ENCODE data around the gene LACRT.
"Not testable (repeated sequence)": the region's sequence is repeated elsewhere in the genome, so short reads cannot be mapped to it uniquely, and the experiment has no call there.

LACRT gene

DNA sequence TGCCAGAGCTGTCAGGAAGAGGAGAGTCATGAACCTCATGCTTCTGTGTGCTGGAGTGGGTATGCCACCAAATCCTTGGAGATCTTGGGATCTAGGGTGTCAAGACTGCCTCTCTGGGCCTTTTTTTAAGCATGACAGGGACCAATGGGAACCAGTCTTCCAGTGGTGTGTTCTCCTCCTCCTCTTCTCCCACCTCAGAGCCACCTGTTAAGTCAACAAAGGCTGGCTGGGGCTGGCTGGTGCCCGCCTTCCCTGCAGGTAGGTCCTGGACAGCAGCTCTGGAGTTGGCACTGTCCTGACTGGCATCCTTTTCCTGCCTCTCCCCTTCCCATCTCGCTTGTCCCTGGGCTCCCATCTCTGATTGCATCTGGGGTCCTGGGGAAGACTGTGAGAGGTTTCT, 13.6 kb upstream of the LACRT start, which contains the start of gene DCD:
Gene DCD, minus strand, starts transcription at position 101 of the 400 bp plus-strand sequence. Its CDS starts 62 bp downstream, at position 39.
- Histone ChIP-seq H2AFZ (ENCODE audit: low read length) (no peak within 1 kb of the TSS), H3K79me2 (ENCODE audit: insufficient read depth, low read length) (no peaks in the 10 kb centered on the region), H3K9me2 (ENCODE audit: low read depth, low read length) (no peaks in the 10 kb centered on the region), H3K36me3 (ENCODE audit: insufficient read depth, low read length) (no peaks in the 10 kb centered on the region), H3K27ac (ENCODE audit: low read depth, low read length, poor library complexity, severe bottlenecking) (no peak within 1 kb of the TSS), H3K4me3 (ENCODE audit: low read depth, low read length, poor library complexity, severe bottlenecking) (no peak within 1 kb of the TSS), H3K9ac (ENCODE audit: low read length) (no peak within 1 kb of the TSS), H4K20me1 (ENCODE audit: insufficient read depth, low read length) (no peaks in the 10 kb centered on the region), H3K9me3 (ENCODE audit: low read length) (no peaks in the 10 kb centered on the region), H3K4me1 (ENCODE audit: insufficient read depth, low read length, severe bottlenecking) (no peaks in the 10 kb centered on the region), H3K27me3 (ENCODE audit: insufficient read depth, low read length) (no peaks in the 10 kb centered on the region), H3F3A (ENCODE audit: insufficient read depth, low read length) (no peaks in the 10 kb centered on the region), H3K4me2 (ENCODE audit: low read length) (no peak within 1 kb of the TSS)
- no peak for TF ChIP-seq EZH2 (IDR thresholded peaks at IDR 0.05; ENCODE audit: borderline replicate concordance, low read length)
- TF ChIP-seq, protein P1, sequence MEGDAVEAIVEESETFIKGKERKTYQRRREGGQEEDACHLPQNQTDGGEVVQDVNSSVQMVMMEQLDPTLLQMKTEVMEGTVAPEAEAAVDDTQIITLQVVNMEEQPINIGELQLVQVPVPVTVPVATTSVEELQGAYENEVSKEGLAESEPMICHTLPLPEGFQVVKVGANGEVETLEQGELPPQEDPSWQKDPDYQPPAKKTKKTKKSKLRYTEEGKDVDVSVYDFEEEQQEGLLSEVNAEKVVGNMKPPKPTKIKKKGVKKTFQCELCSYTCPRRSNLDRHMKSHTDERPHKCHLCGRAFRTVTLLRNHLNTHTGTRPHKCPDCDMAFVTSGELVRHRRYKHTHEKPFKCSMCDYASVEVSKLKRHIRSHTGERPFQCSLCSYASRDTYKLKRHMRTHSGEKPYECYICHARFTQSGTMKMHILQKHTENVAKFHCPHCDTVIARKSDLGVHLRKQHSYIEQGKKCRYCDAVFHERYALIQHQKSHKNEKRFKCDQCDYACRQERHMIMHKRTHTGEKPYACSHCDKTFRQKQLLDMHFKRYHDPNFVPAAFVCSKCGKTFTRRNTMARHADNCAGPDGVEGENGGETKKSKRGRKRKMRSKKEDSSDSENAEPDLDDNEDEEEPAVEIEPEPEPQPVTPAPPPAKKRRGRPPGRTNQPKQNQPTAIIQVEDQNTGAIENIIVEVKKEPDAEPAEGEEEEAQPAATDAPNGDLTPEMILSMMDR (IDR thresholded peaks at IDR 0.05; ENCODE audit: low read length), result no peak

DNA sequence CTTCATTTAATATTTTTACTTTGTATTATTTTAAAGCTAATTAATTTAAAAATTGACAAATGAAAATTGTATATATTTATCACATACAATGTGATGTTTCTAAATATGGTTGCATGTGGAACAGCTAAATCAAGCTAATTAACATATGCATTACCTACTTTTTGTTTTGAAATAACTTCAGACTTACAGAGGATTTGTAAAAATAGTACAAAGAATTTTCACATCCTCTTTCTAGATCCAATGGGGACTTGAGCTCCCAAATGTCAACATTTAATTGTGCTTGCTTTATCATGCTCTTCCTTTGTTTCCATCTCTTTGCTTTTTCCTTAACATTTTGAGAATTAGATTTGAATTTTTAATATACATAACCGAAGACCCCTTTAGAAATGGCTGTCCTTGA, 6.9 kb upstream of the LACRT start:
- no peak overlapping the region for H3K4me3 ChIP-seq (ENCODE audit: low read depth, low read length, poor library complexity, severe bottlenecking)
- H2AFZ ChIP-seq (ENCODE audit: low read length), result no peak overlapping the region
- no peak overlapping the region for H3K27ac ChIP-seq (ENCODE audit: low read depth, low read length, poor library complexity, severe bottlenecking)
- no peaks in the 10 kb centered on the region for H4K20me1 ChIP-seq (ENCODE audit: insufficient read depth, low read length)
- H3F3A ChIP-seq (ENCODE audit: insufficient read depth, low read length), result no peaks in the 10 kb centered on the region
- H3K27me3 ChIP-seq (ENCODE audit: insufficient read depth, low read length), result no peaks in the 10 kb centered on the region
- H3K36me3 ChIP-seq (ENCODE audit: insufficient read depth, low read length), result no peaks in the 10 kb centered on the region
- no peaks in the 10 kb centered on the region for H3K79me2 ChIP-seq (ENCODE audit: insufficient read depth, low read length)
- H3K9ac ChIP-seq (ENCODE audit: low read length), result no peak overlapping the region
- TF ChIP-seq, protein P1 (IDR thresholded peaks at IDR 0.05; ENCODE audit: low read length), result no peak
- TF ChIP-seq EZH2 (IDR thresholded peaks at IDR 0.05; ENCODE audit: borderline replicate concordance, low read length), result no peak
- no peaks in the 10 kb centered on the region for H3K4me1 ChIP-seq (ENCODE audit: insufficient read depth, low read length, severe bottlenecking)
- no peaks in the 10 kb centered on the region for H3K9me3 ChIP-seq (ENCODE audit: low read length)
- H3K9me2 ChIP-seq (ENCODE audit: low read depth, low read length), result no peaks in the 10 kb centered on the region
- no peak overlapping the region for H3K4me2 ChIP-seq (ENCODE audit: low read length)

DNA sequence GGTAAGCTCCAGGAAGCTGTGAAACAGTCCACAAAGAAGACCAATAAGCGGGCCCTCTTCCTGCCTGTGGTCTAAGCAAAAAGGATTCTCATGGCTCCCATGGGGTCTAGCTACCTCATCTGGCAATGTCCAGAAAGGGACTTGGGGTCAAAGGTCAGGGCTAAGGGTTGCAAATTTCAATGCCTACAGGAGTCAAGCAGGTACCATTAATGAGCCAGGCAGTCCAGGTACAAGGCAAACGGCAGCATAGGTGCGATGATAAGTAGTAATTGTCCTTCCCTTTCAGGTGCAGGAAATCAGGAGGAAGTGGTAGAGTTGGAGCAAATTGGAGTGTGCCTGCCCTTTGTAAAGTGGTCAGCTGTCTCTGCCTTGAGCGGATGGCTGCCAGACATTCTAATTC, 6.4 kb upstream of the LACRT start:
- no peaks in the 10 kb centered on the region for H3F3A ChIP-seq (ENCODE audit: insufficient read depth, low read length)
- H3K27me3 ChIP-seq (ENCODE audit: insufficient read depth, low read length), result no peaks in the 10 kb centered on the region
- no peaks in the 10 kb centered on the region for H3K9me3 ChIP-seq (ENCODE audit: low read length)
- H2AFZ ChIP-seq (ENCODE audit: low read length), result no peak overlapping the region
- no peaks in the 10 kb centered on the region for H3K9me2 ChIP-seq (ENCODE audit: low read depth, low read length)
- no peaks in the 10 kb centered on the region for H4K20me1 ChIP-seq (ENCODE audit: insufficient read depth, low read length)
- H3K79me2 ChIP-seq (ENCODE audit: insufficient read depth, low read length), result no peaks in the 10 kb centered on the region
- no peak overlapping the region for H3K4me2 ChIP-seq (ENCODE audit: low read length)
- TF ChIP-seq EZH2 (IDR thresholded peaks at IDR 0.05; ENCODE audit: borderline replicate concordance, low read length), result no peak
- TF ChIP-seq, protein P1 (IDR thresholded peaks at IDR 0.05; ENCODE audit: low read length), result no peak
- H3K9ac ChIP-seq (ENCODE audit: low read length), result no peak overlapping the region
- no peak overlapping the region for H3K27ac ChIP-seq (ENCODE audit: low read depth, low read length, poor library complexity, severe bottlenecking)
- no peak overlapping the region for H3K4me3 ChIP-seq (ENCODE audit: low read depth, low read length, poor library complexity, severe bottlenecking)
- H3K4me1 ChIP-seq (ENCODE audit: insufficient read depth, low read length, severe bottlenecking), result no peaks in the 10 kb centered on the region
- no peaks in the 10 kb centered on the region for H3K36me3 ChIP-seq (ENCODE audit: insufficient read depth, low read length)

DNA sequence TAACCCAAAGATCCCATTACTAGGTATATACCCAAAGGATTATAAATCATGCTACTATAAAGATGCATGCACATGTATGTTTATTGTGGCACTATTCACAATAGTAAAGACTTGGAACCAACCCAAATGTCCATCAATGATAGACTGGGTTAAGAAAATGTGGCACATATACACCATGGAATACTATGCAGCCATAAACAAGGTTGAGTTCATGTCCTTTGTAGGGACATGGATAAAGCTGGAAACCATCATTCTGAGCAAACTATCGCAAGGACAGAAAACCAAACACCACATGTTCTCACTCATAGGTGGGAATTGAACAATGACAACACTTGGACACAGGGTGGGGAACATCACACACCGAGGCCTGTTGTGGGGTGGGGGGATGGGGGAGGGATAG, 4.4 kb upstream of the LACRT start:
- H3K9me2 ChIP-seq (ENCODE audit: low read depth, low read length); H3K27me3 ChIP-seq (ENCODE audit: insufficient read depth, low read length): not testable (repeated sequence)

More for the DNA sequence above, 4.4 kb upstream of the LACRT start:
- not testable (repeated sequence) for H2AFZ ChIP-seq (ENCODE audit: low read length); H3K79me2 ChIP-seq (ENCODE audit: insufficient read depth, low read length); H3K9me3 ChIP-seq (ENCODE audit: low read length); H3K27ac ChIP-seq (ENCODE audit: low read depth, low read length, poor library complexity, severe bottlenecking); H3K4me1 ChIP-seq (ENCODE audit: insufficient read depth, low read length, severe bottlenecking); H4K20me1 ChIP-seq (ENCODE audit: insufficient read depth, low read length); H3K4me3 ChIP-seq (ENCODE audit: low read depth, low read length, poor library complexity, severe bottlenecking); H3K36me3 ChIP-seq (ENCODE audit: insufficient read depth, low read length); H3K9ac ChIP-seq (ENCODE audit: low read length); H3K4me2 ChIP-seq (ENCODE audit: low read length); H3F3A ChIP-seq (ENCODE audit: insufficient read depth, low read length)

Measured in OCI-LY1 (cell line).